Subcutaneous adipose tissue (tissue), 4 donors: ENCODE measurements around the gene KCNN1. TPM values are rescaled to one million over a fixed set of nuclear protein-coding genes. Genes with fewer than 3 reads are reported as not detected.

Source experiments
- CTCF ChIP-seq: fragments of 450-650 bp; IDR thresholded peaks from one replicate; pipeline ENCODE4 v1.5.1; 2016; ENCODE audit warnings: low read depth, mild to moderate bottlenecking, control low read depth, antibody characterized with exemption, moderate library complexity
- total RNA-seq, 4 donors: library from RNA; depleted of rRNA; stranded (reverse); fragments of >200 nt; gene quantifications; one replicate each; pipeline ENCODE4 v1.1.0, GENCODE V29; 2016

The KCNN1 gene
- total RNA-seq, 4 donors from 2014 or later = not detected

GRCh38 chr19:17993076-17993813, 26.3 kb downstream of the KCNN1 start:
- TF ChIP-seq CTCF = no peak

DNA sequence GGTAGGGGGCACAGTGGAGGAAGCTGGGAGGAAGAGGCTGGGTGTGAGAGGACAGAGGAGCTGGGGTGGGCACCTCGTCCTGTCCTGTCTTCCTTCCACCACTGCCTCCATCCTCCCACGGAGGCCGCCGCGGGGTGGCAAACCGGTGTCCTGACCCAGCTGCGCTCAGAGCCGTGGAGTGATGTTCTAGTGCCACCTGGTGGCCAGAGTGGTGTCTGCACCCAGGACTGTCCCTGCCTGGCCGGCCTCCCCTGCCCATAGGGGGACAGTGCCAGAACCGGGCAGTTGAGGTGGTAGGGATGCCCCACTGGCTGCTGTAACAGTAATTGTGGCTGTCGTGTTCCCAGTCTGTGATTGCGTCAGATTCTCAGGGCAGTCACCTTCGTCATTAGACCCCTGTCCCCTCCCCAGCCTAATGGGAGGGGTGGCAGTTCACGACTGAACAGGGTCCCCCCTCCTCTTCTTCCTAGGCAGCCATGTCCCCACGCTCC, 30.0 kb downstream of the KCNN1 start:
- no peak for TF ChIP-seq CTCF

- no peak for TF ChIP-seq CTCF
These were observed 31.3 kb downstream of the KCNN1 start for GRCh38 chr19:17997969-17998826.

DNA sequence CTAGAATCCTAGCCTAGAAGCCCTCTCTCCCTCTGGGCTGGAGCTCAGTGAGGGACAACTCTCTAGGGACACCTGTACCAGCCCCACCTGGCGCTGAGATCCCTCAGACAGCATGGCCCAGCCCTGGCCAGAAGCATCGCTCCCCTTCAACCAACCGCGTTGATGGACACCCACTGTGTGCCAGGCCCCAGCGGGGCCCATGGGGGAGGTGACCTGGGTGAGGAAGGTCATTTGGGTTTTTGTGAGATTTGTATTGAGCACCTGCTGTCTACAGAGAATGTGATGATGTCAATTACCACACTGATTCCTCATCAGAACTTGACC, 31.9 kb downstream of the KCNN1 start:
- no peak for TF ChIP-seq CTCF

DNA sequence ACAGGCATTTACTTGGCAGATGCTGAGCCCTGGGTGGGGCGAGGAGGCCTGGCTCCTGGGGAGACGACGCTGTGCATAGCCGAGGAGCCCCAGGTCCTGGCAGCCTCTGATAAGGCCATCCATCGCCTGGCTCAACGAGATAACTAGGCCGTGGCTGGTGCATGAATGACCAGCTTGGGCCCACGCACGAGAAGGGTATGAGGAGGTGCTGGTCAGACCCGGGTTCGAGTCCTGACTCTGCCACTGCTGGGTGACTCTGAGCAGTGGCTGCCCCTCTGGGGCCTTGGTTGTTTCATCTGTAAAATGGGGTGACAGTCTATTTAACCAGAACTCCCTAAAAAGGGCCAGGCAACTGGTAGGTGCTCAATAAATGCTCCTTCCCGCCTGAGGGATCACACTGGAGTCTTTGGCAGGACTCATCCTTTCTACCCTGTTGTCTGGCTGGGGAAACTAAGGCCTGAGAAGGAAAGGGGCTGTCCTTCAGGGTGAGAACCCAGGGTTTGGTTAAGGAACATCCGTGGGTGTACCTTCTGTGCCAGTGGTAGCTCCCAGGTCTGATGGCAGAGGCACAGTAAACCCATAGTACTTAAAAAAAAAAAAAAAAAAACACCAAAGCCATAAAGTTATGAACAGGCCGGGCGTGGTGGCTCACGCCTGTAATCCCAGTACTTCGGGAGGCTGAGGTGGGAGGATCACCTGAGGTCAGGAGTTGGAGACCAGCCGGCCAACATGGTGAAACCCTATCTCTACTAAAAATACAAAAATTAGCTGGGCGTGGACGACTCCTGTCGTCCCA, 33.0 kb downstream of the KCNN1 start:
- TF ChIP-seq CTCF = no peak

DNA sequence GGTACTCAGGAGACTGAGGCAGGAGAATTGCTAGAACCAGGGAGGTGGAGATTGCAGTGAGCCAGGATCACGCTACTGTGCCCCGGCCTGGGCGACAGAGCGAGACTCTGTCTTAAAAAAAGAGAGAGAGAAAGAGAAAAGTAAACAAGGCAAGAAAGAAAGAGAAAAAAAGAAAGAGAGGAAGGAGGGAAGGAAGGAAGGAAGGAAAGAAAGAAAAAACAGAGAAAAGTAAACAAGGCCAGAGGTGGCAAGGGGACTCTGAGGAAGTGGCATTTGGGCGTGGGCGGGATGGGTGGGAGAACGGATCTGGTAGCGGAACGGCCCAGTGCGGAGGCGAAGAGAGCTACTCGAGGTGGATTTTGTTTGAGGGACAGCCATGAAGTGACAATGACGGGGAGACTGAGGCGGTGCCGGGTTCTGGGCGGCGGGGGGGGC, 33.6 kb downstream of the KCNN1 start:
- TF ChIP-seq CTCF = no peak
